C4-2B (cell line): ENCODE data around the gene SOCS1.

Experiments
- H3K27ac ChIP-seq: fragments of 450-650 bp; 2 replicates; pipeline ENCODE4 v1.5.1; 2017
- ZFX ChIP-seq: fragments of 450-650 bp; IDR thresholded peaks from 2 replicates; pipeline ENCODE4 v1.6.1; 2017
- TF ChIP-seq, protein P1 (sequence below): fragments of 450-650 bp; conservative IDR thresholded peaks from 2 replicates; pipeline ENCODE4 v1.5.1; 2017; ENCODE audit warnings: mild to moderate bottlenecking

SOCS1 gene

DNA sequence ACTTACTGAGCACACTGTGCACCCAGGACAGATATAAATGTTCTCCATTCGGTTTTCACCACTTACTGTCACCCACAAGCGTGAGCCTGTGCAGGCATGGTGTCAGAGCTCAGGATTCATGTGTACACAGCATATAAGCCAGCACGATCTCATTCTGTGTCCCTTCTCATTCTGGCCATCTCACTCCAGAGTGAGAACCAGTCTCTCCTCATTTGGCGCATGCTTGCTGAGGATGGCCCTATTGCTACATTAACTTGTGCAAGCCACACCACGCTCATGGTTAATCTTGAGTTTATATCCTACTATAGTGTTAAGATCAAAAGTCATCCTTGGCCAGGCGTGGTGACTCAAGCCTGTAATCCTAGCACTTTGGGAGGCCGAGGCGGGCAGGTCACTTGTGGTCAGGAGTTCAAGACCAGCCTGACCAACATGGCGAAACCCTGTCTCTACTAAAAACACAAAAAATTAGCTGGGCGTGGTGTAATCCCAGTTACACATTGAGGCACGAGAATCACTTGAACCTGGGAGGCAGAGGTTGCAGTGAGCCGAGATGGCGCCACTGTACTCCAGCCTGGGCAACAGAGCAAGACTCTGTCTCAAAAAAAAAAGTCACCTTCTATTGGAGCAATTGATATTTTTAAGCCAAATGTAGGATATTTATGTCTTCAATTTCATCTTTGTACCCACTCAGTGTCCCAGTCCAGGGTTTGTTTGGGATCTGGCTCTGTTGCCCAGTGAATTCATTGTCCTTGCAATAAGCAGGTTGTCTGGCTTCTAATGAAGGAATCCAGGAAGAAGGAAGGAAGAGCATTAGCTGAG lies 20.9 kb downstream of the SOCS1 start:
- H3K27ac ChIP-seq, result no peak overlapping the region
- TF ChIP-seq, protein P1, sequence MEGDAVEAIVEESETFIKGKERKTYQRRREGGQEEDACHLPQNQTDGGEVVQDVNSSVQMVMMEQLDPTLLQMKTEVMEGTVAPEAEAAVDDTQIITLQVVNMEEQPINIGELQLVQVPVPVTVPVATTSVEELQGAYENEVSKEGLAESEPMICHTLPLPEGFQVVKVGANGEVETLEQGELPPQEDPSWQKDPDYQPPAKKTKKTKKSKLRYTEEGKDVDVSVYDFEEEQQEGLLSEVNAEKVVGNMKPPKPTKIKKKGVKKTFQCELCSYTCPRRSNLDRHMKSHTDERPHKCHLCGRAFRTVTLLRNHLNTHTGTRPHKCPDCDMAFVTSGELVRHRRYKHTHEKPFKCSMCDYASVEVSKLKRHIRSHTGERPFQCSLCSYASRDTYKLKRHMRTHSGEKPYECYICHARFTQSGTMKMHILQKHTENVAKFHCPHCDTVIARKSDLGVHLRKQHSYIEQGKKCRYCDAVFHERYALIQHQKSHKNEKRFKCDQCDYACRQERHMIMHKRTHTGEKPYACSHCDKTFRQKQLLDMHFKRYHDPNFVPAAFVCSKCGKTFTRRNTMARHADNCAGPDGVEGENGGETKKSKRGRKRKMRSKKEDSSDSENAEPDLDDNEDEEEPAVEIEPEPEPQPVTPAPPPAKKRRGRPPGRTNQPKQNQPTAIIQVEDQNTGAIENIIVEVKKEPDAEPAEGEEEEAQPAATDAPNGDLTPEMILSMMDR, result no peak
- TF ChIP-seq ZFX, result no peak

DNA sequence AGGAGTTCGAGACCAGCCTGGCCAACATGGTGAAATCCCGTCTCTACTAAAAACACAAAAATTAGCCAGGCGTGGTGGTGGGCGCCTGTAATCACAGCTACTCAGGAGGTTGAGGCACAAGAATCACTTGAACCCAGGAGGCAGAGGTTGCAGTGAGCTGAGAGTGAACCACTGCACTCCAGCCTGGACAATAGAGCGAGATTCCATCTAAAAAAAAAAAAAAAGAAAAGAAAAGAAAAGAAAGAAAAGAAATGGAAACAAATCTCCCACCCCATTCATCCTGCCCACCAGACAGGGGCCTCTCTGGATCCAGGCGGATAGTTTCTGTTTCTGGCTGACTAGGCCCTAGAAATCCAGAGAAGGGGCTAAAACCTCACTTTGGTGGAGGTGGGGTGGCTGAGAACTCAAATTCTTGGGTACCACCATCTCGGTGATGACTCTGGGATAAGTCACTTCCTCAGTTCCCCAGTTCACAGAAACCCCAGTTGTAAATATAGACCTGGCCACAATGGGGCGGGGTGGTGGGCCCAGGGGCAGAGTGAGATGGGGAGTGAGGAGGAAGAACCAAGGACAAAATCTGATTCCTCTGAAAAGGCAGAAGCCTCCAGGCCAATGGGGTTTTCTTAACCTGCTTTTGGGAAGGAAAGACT lies 22.2 kb downstream of the SOCS1 start:
- no peak overlapping the region for H3K27ac ChIP-seq
- TF ChIP-seq ZFX, result no peak
- TF ChIP-seq, protein P1, result no peak

DNA sequence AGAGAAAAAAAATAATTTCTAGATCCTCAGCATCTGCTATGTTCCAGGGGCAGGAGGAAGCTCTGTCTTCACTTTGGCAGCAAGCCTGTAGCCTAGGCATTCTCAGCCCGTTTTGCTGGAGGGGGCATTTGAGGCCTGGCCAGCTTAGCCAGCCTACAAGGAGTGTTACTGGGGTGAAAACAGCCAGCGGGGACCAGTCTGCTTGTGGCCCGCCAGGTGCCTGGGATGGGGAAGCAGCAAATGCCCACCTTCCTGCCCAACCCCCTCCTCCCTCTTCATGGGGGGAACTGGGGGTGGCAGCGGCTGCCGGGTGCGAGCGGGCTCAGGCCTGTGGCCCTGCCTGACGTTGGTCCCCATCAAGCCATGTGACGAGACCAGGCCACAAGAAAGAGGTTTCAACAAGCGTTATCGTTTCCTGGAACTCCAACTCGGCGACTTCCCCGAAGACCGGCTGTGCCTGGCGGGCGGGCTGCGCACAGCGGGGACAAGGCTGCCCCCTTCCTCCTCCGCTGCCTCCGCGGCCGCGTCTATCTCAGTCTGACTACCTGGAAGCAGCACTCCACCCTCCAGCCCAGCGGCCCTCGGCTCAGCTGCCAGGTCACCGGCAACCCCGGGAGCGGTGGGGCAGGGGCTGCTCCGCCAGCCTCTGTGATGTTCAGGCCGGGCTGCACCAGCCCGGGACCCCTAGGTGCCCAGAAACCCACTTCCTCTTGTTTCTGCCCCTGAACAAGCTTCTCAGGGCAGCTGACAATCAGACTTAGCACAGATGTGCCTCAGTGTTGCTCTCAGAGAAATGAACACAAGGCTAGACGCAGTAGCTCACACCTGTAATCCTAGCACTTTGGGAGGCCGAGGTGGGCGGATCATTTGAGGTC lies 22.9 kb downstream of the SOCS1 start:
- no peak for TF ChIP-seq ZFX
- TF ChIP-seq, protein P1, result no peak
- H3K27ac ChIP-seq, result no peak overlapping the region

DNA sequence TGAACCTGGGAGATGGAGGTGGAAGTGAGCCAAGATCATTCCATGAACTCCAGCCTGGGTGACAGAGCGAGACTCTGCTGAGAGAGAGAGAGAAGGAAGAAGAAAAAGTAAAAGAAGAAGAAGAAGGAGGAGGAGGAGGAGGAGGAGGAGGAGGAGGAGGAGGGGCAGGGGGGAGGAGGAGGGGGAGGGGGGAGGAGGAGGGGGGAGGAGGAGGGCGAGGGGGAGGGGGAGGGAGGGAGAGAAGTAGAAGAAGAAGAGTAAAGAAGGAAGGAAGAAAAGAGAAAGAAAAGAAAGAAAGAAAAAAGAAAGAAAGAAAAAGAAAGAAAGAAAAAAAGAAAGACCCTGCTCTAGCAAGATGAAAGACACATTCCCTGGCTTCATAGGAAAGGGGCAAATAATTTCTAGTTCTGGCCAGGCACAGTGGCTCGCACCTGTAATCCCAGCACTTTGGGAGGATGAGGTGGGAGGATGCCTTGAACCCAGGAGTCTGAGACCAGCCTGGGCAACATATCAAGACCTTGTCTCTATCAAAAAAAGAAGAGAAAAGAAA lies 23.6 kb downstream of the SOCS1 start:
- TF ChIP-seq, protein P1, result no peak
- TF ChIP-seq ZFX, result no peak

DNA sequence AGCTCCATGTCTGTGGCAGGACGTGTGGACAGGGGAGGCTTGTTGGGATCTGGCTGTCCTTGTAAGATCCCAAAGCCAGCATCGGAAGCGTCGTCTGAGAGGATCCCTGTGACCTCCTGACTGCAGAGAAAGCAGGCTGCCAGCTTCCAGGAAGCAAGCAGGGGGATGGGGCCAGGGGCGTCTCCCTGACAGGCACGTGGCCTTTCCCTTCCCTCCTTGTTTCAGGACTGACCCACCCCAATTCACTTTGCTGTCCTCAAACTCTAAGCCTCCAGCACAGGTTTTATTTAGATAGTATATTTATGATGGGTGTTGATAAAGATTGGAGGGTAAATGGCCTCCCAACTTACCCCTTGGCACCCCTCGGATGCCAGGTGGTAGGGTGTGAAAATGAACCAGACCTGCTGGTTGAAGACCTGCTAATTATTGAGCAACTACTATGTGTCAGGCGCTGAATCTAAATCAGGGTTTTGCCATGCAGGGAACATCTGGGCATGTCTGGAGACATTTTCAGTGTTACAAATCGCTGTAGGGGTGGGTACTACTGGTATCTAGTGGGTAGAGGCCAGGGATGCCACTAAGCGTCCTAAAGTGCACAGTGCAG lies 24.5 kb downstream of the SOCS1 start:
- H3K27ac ChIP-seq, result no peak overlapping the region
- no peak for TF ChIP-seq ZFX
- TF ChIP-seq, protein P1, result no peak

More for the DNA sequence above, 23.6 kb downstream of the SOCS1 start:
- no peak overlapping the region for H3K27ac ChIP-seq

DNA sequence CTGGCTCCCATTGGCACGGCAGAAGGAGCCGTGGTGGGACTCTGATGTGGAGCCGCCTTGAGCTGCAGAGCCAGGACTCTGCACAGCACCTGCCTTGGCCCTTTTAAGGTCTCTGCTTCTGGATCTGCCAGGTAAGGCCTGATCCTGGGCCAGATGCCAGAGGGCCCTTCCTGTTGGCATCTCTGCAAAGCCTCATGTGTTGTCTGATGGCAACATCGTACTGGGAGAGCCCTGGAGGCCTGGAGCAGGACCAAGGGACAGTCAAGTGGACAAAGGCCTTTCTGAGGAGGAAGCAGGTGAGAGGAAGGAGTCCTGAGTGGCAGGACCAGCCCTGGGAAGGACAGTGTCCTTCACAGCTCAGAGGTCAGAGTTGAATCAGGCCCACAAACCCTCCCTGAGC lies 26.1 kb downstream of the SOCS1 start:
- H3K27ac ChIP-seq, result peak overlapping the region; percentile 47
- TF ChIP-seq ZFX, result no peak
- TF ChIP-seq, protein P1, result no peak
